SW 1271 (cell line): ENCODE results near the gene CD82.
A peak's percentile ranks its signal among the peaks of the same experiment; 100 is the strongest.
"Not testable (repeated sequence)": the region's sequence is repeated elsewhere in the genome, so short reads cannot be mapped to it uniquely, and the experiment has no call there.

Experiments
- DNase-seq, 2 experiments: peaks; one replicate each; lab custom pipeline; 2025; lab: John Stamatoyannopoulos, UW

The CD82 gene

DNA sequence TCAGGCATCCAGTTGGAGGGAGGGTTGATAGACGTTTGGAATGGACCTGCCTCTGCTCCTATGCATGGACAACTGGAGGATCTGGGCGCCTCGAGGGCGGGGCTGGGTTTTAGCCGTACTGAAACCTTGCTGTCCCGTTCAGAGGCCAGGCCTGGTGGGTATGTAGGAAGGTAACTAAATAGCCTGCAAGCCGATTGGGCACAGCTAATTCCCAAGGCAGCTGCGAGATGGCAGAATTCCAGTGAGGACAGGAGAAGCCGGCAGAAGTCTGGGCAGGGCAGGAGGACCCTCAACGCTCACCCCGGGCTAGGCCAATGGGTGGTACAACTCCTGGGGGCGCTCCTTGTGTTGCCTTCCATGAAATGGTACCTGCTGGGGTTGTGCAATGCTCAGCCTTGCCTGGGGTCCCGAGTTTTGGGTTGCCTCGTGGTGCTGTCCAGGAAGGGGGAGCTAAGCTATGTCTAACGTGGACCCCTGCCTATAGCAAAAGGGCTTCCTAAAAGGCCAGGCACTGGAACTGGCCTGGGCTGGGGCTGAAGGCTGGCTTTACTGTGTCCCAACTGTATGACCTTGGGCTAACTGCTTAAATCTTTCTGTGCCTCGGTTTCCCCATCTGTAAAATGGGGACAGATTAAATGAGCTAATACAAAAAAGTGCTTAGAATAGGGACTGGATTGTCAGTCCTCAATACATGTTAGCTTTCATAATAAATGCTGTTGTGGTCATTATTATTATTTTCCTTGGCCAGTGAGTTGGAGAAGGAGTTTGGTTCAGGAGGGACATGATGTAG is 30.1 kb upstream of the CD82 start:
- DNase-seq: no peak

DNA sequence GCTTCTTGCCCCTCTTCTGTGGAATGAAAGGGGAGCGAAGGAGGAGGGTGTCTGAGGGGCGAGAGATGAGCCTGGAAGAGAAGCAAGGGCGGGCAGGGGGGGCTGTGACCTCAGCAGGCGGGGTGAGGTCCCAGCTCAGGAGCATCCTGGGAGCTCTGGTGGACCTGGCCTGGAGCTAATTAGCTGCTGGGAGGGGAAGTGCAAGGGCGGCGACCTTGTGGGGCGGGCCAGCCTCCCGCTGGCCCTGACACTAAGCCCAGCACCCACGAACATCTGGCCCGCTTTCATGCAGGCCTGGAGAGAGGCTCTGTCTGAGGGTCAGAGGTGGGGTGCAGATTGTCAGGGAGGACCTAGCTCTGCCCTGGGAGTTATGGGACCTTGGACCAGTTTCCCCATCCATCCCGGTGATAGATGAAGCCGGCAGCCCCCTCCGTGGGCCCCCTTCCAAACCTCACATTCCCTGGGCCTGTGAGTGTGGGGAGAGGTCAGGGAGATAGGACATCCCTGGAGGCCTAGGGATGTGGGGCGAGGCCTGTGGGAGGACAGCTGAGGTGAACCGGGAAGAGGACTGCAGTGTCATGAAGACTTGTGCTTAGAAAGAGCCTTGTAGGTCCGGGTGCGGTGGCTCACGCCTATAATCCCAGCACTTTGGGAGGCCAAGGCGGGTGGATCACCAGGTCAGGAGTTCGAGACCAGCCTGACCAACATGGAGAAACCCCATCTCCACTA is 28.5 kb upstream of the CD82 start:
- no peak for DNase-seq

DNA sequence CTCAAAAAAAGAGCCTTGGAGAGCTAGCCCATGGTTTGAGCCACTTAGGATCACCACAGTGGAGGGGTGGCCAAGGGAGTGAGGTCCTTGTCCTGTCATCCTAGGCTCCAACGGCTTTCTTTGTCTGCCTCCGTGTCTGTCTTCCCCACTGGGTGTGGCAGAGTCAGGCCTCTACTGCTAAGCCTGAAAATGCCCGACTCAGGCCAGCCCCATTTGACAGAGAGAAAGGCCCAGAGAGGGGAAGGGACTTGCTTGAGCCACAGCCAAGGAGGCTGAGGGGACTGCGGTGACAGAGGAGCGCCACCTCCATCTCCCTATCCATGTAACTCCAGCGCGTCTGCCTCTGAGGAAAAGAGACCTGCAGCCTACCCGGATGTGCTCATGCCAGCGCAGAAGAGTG is 27.8 kb upstream of the CD82 start:
- no peak for DNase-seq

DNA sequence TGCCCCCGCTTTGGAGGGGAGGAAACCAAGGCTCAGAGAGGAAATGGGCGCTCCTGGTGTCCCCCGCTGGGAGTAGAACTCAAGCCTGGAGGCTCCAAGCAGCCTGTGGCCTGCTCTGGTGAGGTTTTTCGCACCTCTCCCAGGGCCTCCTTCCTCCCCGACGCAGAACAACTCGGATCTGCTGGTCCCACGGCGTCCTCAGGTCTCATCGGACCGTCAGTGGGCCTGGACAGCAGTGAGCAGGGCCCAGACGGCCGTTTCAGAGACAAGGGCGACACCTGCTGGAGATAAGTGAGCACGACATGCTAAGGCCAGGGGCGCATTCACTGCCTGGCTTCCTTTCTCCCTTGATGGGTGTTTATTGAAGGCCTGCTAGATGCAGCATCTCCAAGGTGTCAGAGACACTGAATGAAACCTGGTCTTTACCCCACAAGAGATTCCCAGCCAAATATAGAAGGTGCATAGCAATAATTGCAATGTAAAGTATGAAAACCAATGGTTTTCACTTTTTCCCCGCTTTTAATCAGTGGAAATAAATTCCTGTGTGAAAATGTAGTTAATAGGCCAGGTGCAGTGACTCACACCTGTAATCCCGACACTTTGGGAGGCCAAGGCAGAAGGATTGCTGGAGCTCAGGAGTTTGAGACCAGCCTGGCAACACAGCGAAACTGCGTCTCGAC is 26.9 kb upstream of the CD82 start:
- peak in 1 of 2 experiments; percentile 59 for DNase-seq

DNA sequence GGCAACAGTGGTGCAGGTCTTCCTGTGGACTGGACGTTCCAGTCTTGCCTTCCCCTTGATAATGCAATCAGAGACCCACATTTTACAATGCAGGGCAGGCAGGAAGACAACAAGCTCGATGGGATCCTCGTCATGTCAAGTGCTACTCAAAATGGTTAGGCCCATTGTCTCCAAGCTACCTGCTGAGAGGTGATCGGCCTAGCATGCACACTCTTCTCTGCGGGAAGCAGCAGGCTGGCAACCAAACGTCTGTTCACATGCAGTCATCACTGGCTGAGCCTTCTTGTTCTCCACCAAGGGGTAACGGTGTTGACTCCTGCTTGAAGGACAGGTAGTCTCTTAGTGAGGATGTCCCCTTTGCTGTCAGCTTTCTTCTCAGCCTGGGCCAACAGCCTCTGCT is 25.5 kb upstream of the CD82 start:
- no peak for DNase-seq

DNA sequence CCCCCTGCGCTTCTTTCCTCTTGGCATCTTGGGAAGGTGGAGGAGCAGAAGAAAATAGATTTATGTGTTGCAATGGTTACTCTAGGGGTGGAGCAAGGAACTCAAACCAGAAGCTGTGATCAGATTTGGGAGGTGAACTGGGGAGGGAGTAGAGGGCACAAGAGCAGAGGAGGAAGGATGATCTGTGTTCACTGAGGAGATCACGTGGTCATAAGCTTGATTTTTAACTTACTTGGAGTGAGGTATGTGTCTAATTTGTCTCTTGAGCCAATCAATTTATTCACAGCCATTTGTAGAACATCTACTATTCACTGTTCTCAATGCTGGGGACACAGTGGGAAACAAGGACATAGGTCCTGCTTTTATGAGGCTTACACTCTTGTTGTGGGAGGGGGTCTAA is 24.8 kb upstream of the CD82 start:
- no peak for DNase-seq

DNA sequence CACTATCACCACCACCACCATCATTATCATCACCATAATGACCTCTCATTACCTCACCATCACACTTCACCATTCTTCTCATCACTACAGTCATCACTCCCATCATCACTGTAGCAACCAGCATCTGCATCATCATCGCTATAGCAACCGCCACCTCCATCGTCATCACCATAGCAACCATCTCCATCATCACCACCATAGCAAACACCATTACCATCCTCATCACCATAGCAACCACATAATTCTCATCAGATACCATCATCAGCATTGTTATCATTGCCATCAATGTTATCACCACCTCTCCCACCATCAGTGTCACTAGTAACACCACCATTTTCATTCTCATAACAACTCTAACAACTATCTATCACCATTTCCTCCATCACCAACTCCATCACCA is 23.1 kb upstream of the CD82 start:
- peak in 1 of 2 experiments; percentile 10 for DNase-seq

DNA sequence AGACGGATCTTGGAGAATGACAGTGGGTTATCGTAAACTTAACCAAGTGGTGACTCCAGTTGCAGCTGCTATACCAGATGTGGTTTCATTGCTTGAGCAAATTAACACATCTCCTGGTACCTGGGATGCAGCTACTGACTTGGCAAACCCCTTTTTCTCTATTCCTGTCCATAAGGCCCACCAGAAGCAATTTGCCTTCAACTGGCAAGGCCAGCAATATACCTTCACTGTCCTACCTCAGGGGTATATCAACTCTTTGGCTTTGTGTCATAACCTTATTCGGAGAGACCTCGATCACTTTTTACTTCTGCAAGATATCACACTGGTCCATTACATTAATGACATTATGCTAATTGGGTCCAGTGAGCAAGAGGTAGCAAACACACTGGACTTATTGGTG is 18.5 kb upstream of the CD82 start:
- DNase-seq: not testable (repeated sequence)

DNA sequence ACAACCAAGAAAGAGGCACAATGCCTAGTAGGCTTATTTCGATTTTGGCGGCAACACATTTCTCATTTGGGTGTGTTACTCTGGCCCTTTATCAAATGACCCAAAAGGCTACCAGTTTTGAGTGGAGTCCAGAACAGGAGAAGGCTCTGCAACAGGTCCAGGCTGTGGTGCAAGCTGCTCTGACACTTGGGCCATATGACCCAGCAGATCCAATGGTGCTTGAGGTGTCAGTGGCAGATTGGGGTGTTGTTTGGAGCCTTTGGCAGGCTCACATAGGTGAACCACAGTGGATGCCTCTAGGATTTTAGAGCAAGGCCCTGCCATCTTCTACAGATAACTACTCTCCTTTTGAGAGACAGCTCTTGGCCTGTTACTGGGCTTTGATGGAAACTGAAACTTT is 17.9 kb upstream of the CD82 start:
- DNase-seq: not testable (repeated sequence)

DNA sequence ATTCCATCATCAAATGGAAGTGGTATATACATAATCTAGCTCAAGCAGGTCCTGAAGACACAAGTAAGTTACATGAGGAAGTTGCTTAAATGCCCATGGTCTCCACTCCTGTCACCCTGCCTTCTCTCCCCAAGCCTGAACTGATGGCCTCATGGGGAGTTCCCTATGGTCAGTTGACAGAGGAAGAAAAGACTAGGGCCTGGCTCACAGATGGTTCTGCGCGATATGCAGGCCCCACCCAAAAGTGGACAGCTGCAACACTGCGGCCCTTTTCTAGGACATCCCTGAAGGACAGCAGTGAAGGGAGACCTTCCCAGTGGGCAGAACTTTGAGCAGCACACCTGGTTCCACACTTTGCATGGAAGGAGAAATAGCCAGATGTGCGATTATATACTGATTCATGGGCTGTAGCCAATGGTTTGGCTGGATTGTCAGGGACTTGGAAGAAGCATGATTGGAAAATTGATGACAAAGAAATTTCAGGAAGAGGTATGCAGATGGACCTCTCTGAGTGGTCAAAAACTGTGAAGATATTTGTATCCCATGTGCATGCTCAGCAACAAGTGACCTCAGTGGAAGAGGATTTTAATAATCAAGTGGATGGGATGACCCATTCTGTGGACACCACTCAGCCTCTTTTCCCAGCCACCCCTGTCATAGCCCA is 17.3 kb upstream of the CD82 start:
- no peak for DNase-seq

DNA sequence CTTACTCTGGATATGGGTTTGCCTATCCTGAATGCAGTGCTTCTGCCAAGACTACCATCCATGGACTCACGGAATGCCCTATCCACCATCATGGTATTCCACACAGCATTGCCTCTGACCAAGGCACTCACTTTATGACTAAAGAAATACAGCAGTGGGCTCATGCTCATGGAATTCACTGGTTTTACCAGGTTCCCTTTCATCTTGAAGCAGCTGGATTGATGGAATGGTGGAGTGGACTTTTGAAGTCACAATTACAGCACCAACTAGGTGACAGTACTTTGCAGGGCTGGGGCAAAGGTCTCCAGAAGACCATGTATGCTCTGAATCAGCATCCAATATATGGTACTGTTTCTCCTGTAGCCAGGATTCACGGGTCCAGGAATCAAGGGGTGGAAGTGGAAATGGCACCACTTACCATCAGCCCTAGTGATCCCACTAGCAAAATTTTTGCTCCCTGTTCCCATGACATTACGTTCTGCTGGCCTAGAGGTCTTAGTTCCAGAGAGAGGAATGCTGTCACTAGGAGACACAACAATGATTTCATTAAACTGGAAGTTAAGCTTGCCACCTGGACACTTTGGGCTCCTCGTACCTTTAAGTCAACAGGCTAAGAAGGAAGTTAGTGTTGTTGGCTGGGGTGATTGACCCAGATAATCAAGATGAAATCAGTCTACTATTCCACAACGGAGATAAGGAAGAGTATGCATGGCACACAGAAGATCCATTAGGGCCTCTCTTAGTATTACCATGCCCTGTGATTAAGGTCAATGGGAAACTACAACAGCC is 16.3 kb upstream of the CD82 start:
- not testable (repeated sequence) for DNase-seq

DNA sequence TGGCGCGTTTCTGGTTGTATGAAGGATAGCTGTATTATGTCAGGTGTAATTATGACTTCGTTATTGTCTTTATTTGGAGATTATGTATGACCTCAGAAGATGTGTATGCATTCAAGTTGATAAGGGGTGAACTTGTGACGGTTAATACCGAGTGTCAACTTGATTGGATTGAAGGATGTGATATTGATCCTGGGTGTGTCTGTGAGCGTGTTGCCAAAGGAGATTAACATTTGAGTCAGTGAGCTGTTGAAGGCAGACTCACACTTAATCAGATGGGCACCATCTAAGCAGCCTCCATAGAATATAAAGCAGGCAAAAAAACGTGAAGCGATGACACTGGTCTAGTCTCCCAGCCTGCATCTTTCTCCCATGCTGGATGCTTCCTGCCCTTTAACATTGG is 15.3 kb upstream of the CD82 start:
- DNase-seq: no peak

DNA sequence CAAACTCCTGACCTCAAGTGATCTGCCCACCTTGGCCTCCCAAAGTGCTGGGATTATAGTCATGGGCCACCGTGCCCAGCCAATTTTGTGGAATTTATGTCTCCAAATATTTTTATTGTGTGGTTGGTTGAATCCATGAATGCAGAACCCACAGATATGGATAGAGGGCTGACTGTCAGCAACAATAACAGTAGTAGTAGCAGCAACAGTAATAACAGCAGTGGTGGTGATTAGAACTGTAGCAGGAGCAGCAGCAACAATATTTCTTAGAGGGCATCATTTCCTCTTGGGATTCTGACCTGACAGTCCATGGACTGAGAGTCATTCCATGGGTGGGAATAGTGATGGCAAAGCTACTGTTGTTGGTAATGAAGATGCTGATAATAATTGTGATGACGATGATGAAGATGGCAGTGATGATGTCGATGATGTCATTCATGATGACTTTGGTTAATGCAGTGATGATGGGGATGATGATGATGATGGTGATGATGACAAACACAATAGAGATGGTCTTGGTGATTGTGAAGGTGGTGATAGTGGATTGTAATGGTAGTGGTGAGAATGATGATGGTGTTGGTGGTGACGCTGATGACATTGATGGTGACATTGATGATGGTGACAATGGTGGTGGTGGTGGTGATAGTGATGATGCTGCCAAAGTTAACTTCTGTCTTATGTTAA is 13.9 kb upstream of the CD82 start:
- no peak for DNase-seq

DNA sequence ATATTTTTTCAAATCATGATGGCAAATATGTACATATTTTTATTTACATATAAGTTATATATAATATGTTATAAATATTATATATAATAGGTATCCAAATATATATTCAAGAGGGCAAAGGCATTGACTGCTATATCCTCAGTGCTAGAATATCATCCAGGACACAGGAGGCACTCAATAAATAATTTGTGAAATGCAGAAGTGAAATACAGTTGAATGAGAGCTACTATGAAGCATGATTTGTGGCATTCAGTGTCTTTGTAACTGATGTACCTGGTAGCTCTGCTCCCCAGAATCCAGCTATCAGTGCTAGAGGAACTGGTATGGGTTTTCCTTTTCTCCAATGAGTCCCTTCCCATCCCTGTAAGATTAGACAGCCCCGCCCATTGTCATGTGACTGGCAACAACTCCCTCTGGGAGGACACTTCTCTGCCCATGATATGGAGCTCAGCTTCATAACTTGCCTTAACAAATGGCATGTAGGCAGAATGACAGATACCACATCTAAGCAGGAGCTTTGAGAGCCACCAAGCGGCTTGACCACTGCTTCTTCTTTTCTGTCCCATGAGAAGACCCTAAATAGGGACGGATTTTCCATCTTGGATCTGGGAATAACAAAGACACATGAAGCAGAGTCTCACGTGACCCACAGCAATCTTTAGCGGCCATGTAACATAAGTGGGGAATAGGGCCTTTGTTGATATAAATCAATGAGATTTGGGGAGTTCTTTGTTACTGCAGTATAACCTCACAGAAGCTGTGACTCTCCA is 10.2 kb upstream of the CD82 start:
- no peak for DNase-seq

DNA sequence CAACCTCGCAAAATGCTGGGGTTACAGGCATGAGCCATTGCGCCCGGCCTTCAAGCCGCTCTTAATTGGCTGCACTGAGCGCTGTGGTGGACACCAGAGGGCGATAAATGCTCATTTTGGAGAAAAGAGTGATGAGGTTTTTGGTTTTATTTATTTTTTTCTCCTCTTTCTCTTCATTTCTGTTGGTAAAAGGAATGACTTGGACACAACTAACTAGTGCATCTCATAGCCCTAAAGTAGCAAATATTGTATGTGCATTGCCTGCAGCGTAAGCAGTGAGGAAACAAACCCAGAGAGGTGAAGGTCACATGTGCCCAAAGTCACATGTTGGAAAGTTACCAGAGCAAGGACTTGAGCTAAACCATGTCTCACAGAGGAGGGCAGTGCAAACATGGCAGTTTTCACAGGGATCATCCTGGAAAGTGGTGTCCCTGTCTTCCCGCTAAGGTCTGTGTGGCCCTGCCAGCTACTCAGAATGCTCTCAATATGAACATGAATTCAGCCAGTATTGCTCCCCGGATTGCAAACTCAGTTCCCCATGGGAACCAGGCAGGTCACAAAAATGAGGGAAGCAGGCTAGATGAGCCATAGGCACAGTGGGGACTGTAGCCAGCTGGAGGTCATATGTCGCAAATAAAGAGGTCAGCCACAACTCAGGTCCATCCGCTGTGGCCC is 8.6 kb upstream of the CD82 start:
- DNase-seq: peak in 1 of 2 experiments; percentile 32

DNA sequence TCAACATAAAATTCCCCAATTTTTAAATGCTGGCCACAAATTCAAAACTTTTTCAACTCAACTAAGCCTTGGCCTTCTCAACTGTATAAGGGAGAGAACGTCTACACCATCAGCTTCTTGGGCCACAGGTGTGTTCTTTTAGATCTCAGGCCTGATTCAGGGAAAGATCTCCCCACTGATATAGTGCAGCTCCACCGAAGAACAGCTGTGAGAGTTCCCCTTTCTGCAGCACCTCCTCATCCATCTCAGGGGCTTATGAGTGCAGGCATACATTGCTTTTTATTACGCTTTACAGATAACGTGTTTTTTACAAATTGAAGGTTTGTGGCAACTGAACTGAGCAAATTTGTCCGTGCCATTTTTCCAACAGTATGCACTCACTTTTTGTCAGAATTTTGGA is 8.0 kb upstream of the CD82 start:
- DNase-seq: no peak

DNA sequence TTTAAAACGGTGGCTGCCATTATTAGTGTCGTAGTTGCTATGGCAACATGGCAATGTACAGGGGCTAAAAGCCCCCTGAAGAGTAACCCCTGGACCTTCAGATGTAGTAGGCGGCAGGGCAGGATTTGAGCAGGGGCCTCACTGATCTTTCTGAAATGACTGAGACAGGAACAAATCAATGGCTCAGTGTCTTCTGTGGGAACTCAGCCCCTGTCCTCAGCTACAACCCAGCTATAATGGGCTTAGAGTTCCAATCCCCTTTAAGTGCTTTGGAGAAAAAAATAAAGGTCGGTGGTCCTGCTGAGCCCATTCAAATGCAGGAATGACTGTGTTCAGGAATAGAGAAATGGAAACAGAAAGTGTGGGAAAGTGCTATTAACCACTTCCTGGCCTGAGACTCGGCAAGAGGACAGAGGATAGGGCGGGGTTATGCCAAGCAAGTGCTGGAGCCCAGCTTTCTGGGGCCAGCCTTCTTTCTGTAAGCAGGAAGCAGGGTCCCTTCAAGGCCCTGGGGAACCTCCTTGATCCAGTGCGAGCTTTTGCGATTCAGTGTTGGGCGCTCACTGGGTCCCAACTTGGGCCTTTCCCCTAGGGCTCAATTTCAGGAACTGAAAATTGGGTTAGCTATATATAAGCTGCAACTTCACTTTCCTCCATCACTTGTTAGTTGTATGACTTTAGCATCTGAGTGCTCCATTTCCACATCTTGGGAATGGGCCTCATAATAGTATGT is 6.1 kb upstream of the CD82 start:
- DNase-seq: no peak

DNA sequence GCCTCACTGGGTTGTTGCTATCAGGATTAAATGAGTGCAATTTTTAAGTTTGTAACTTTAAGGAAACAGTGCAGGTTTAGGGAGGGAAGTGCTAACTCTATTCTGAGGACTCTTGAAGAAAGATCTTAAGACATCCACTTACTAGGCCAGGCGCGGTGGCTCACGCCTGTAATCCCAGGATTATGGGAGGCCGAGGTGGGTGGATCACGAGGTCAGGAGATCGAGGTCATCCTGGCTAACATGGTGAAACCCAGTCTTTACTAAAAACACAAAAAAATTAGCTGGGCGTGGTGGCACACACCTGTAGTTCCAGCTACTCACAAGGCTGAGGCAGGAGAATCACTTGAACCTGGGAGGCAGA is 5.5 kb upstream of the CD82 start:
- not testable (repeated sequence) for DNase-seq

DNA sequence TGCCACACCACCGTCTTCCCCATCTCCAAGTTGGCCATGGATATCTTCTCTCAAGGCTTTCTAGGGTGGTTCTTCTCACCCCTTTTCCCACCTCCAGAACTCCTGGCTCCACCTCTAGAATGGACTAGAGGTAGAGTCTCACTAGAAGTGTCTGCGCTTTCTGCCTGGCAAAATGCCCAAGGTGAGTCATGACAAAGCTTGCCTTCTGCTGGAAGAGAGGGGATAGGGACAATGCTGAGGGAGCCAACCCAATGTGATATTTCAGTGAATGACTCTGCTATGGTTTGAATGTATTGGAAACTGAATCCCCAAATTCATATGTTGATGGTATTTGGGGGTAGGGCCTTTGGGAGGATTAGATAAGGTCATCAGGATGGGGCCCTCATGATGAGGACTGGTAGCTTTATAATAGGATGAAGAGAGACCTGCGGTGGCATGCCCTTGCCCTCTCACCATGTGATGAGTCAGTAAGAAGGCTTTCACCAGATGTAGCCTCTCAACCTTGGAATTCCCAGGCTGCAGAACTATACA is 4.1 kb upstream of the CD82 start:
- no peak for DNase-seq
